GM06990 (cell line): ENCODE data around the gene RAP1GDS1.

ENCODE experiments used
- DNase-seq: peaks from one replicate; pipeline ENCODE4 v3.0.0-alpha.2; 2011; ENCODE audit not compliant: insufficient read length; ENCODE audit errors: extremely low read depth
- H3K27me3 ChIP-seq: replicated peaks from 2 replicates; pipeline ENCODE4 v1.6.0; 2011; ENCODE audit warnings: low read length; ENCODE audit not compliant: control insufficient read depth, insufficient read depth
- H3K36me3 ChIP-seq: 2 replicates; pipeline ENCODE4 v1.5.1; 2011; ENCODE audit warnings: low read length; ENCODE audit not compliant: control insufficient read depth, insufficient read depth
- H3K4me3 ChIP-seq: replicated peaks from 2 replicates; pipeline ENCODE4 v1.5.1; 2011; ENCODE audit warnings: low read depth, mild to moderate bottlenecking, control low read depth, low read length
- CTCF ChIP-seq: IDR thresholded peaks from 2 replicates; pipeline ENCODE4 v1.5.1; 2011; ENCODE audit warnings: low read length, control low read depth, mild to moderate bottlenecking, inconsistent platforms; ENCODE audit not compliant: insufficient read depth, poor library complexity, severe bottlenecking

Gene RAP1GDS1

GRCh38 chr4:98310867-98311266 lies 49.7 kb downstream of the RAP1GDS1 start:
- H3K4me3 ChIP-seq = no peak overlapping the region
- no peaks in the 10 kb centered on the region for H3K27me3 ChIP-seq
- no peak for DNase-seq
- no peak for TF ChIP-seq CTCF
- no peaks in the 10 kb centered on the region for H3K36me3 ChIP-seq

DNA sequence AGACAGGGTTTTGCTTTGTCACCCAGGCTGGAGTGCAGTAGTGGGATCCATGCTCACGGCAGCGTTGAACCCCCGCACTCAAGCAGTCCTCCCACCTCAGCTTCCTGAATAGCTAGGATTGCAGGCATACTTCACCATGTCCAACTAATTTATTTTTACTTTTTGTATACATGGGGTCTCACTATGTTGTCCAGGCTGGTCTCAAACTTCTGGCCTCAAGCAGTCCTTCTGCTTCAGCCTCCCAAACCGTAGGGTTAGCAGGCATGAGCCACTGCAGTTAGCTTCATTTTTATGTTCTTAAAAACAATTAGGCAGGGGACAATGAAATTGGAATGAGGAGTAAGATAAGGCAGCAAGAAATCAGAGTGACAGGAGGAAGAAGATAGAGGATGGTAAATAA lies 50.5 kb downstream of the RAP1GDS1 start:
- Histone ChIP-seq H3K36me3 (no peaks in the 10 kb centered on the region), H3K4me3 (no peak overlapping the region), H3K27me3 (no peaks in the 10 kb centered on the region)
- no peak for TF ChIP-seq CTCF
- DNase-seq = no peak

- no peak for TF ChIP-seq CTCF
- Histone ChIP-seq H3K36me3 (no peaks in the 10 kb centered on the region), H3K27me3 (no peaks in the 10 kb centered on the region), H3K4me3 (no peak overlapping the region)
- no peak for DNase-seq
These were observed 53.8 kb downstream of the RAP1GDS1 start for GRCh38 chr4:98314791-98315565.

- no peak overlapping the region for H3K4me3 ChIP-seq
- TF ChIP-seq CTCF = no peak
- DNase-seq = no peak
- no peaks in the 10 kb centered on the region for H3K27me3 ChIP-seq
- H3K36me3 ChIP-seq = no peaks in the 10 kb centered on the region
These were observed 57.3 kb downstream of the RAP1GDS1 start for GRCh38 chr4:98318521-98318920.

GRCh38 chr4:98319021-98319420 lies 57.8 kb downstream of the RAP1GDS1 start:
- no peak for TF ChIP-seq CTCF
- Histone ChIP-seq H3K27me3 (no peaks in the 10 kb centered on the region), H3K36me3 (no peaks in the 10 kb centered on the region), H3K4me3 (no peak overlapping the region)
- no peak for DNase-seq

DNA sequence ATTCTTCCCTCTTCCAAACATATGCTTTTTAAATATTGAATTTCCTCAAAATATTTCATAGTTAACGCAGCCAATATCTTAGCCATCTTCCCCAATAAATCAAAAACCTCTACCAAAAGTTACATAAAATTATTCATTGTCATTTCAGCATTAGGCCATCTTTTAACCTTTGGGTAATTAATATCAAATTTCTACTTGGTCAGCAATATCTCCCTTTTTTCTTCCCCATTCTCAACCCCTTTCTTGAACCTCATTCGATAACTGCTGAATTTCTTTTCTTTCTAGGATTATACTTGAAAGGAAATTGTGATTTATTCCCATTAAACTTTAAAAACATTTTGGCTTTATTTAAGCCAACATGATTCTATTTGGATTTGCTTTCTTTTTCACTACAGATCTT lies 65.0 kb downstream of the RAP1GDS1 start:
- no peak for TF ChIP-seq CTCF
- H3K4me3 ChIP-seq = no peak overlapping the region
- DNase-seq = no peak
- H3K36me3 ChIP-seq = no peaks in the 10 kb centered on the region
- no peaks in the 10 kb centered on the region for H3K27me3 ChIP-seq
